GM06990 (cell line): ENCODE data around the gene NRTN.

Experiments
- DNase-seq: peaks from one replicate; pipeline ENCODE4 v3.0.0-alpha.2; 2011; ENCODE audit not compliant: insufficient read length; ENCODE audit errors: extremely low read depth
- H3K27me3 ChIP-seq: replicated peaks from 2 replicates; pipeline ENCODE4 v1.6.0; 2011; ENCODE audit warnings: low read length; ENCODE audit not compliant: control insufficient read depth, insufficient read depth
- H3K36me3 ChIP-seq: 2 replicates; pipeline ENCODE4 v1.5.1; 2011; ENCODE audit warnings: low read length; ENCODE audit not compliant: control insufficient read depth, insufficient read depth
- H3K4me3 ChIP-seq: replicated peaks from 2 replicates; pipeline ENCODE4 v1.5.1; 2011; ENCODE audit warnings: low read depth, mild to moderate bottlenecking, control low read depth, low read length
- CTCF ChIP-seq: IDR thresholded peaks from 2 replicates; pipeline ENCODE4 v1.5.1; 2011; ENCODE audit warnings: low read length, control low read depth, mild to moderate bottlenecking, inconsistent platforms; ENCODE audit not compliant: insufficient read depth, poor library complexity, severe bottlenecking

Gene NRTN

GRCh38 chr19:5814123-5814851, 9.4 kb downstream of the NRTN start:
- Histone ChIP-seq H3K27me3 (no peaks in the 10 kb centered on the region), H3K4me3 (no peak overlapping the region), H3K36me3 (no peaks in the 10 kb centered on the region)
- no peak for TF ChIP-seq CTCF
- DNase-seq: no peak

- no peaks in the 10 kb centered on the region for H3K27me3 ChIP-seq
- no peak overlapping the region for H3K4me3 ChIP-seq
- no peak for TF ChIP-seq CTCF
- DNase-seq: no peak
- H3K36me3 ChIP-seq: no peaks in the 10 kb centered on the region
Observed at GRCh38 chr19:5814852-5815246, 10.0 kb downstream of the NRTN start.

- no peak for TF ChIP-seq CTCF
- no peak for DNase-seq
- H3K36me3 ChIP-seq: no peaks in the 10 kb centered on the region
- H3K27me3 ChIP-seq: no peaks in the 10 kb centered on the region
- no peak overlapping the region for H3K4me3 ChIP-seq
Observed at GRCh38 chr19:5817218-5817617, 12.4 kb downstream of the NRTN start.

- no peaks in the 10 kb centered on the region for H3K27me3 ChIP-seq
- no peak for TF ChIP-seq CTCF
- H3K4me3 ChIP-seq: no peak overlapping the region
- no peak for DNase-seq
- H3K36me3 ChIP-seq: no peaks in the 10 kb centered on the region
Observed at GRCh38 chr19:5818594-5818993, 13.7 kb downstream of the NRTN start.

DNA sequence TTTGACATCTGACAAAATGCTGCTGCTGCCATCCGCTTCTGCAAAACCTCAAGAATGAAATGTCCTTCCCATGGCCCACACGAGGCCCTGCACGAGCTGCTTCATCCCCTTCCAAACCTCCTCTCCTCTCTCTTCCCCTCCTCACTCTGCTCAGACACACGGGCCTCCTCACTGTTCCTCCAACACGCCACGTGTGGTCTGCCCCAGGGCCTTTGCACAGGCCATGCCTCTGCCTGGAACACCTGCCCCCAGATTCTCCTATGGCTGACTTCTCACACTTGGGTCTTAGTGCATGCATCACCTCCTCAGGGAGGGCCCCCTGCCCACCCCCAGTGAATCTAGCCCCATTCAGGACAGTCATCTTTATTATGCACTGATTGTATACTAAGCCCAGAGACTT, 15.9 kb downstream of the NRTN start:
- TF ChIP-seq CTCF: no peak
- Histone ChIP-seq H3K27me3 (no peaks in the 10 kb centered on the region), H3K36me3 (no peaks in the 10 kb centered on the region), H3K4me3 (no peak overlapping the region)
- no peak for DNase-seq

GRCh38 chr19:5821521-5822180, 16.8 kb downstream of the NRTN start:
- DNase-seq: no peak
- Histone ChIP-seq H3K36me3 (no peaks in the 10 kb centered on the region), H3K4me3 (no peak overlapping the region), H3K27me3 (no peaks in the 10 kb centered on the region)
- TF ChIP-seq CTCF: no peak
